Right cardiac atrium (tissue), 5 donors: ENCODE results near the gene ITGAE. TPM values are rescaled to one million over a fixed set of nuclear protein-coding genes. Genes with fewer than 3 reads are reported as not detected.
A peak's percentile ranks its signal among the peaks of the same experiment; 100 is the strongest.

Source experiments
- ATAC-seq, 2 donors: fragments of 200-7000 bp; cut with Tn5 transposase; one replicate each; pipeline versions ENCODE4 v1.8.0 to v1.9.1; 2020; ENCODE audit warnings: moderate library complexity in 2 of 2, mild to moderate bottlenecking in 1 of 2
- DNase-seq, 3 donors: peaks; one replicate each; pipeline ENCODE4 v3.0.0-alpha.2; 2020
- H3K27ac ChIP-seq: one replicate; pipeline ENCODE4 v1.5.1; 2013; ENCODE audit warnings: mild to moderate bottlenecking, low read length, control low read depth, moderate library complexity
- H3K27me3 ChIP-seq: one replicate; pipeline ENCODE4 v1.6.1; 2013; ENCODE audit not compliant: control insufficient read depth, insufficient read depth
- H3K4me1 ChIP-seq: one replicate; pipeline ENCODE4 v1.6.1; 2013; ENCODE audit warnings: low read length; ENCODE audit not compliant: control insufficient read depth, insufficient read depth
- H3K4me3 ChIP-seq: one replicate; pipeline ENCODE4 v1.5.1; 2013; ENCODE audit warnings: low read length, control low read depth
- H3K9me3 ChIP-seq: one replicate; pipeline ENCODE4 v1.6.1; 2013; ENCODE audit warnings: low read length; ENCODE audit not compliant: control insufficient read depth
- WGBS: extraction: QIAGEN DNeasy Blood & Tissue Kit; methylation state at CpG from one replicate; pipeline ENCODE4 v1.1.7; 2013; 5-methylcytosine and 5-hydroxymethylcytosine counted together
- intact Hi-C, 4 donors: fragments of 100-400 bp; cut with DNase I; formaldehyde crosslinking; loops; one replicate each; pipeline versions ENCODE4 v1.11.0 to v1.14.0; 2022 to 2023
- polyA plus RNA-seq: library from polyadenylated mRNA; stranded (reverse); fragments of 200-250 nt; gene quantifications from one replicate; pipeline ENCODE4 v1.2.3, GENCODE V29; 2013
- total RNA-seq, 4 donors: library from RNA; stranded (reverse); fragmentation: NEBNext Ultra II Directional; extraction: Animal tissue kit (Norgen Biotek cat#: 25700); gene quantifications; one replicate each; pipeline ENCODE4 v1.2.1, GENCODE V29; 2021
- donor health status: healthy with polysubstance abuse.
- donor health status: DM: no; HTN: yes; CAD: no.
- donor health status: DM: no; HTN: no; CAD: no.
- donor health status: DM: no; HTN: yes; CAD: no; lungs with severe emphysema.
- donor health status: DM: yes; HTN: yes; CAD: no.

The ITGAE gene
- total and polyA plus RNA-seq, 5 donors, result 21.9 to 39.4 (median 23.8) TPM

DNA sequence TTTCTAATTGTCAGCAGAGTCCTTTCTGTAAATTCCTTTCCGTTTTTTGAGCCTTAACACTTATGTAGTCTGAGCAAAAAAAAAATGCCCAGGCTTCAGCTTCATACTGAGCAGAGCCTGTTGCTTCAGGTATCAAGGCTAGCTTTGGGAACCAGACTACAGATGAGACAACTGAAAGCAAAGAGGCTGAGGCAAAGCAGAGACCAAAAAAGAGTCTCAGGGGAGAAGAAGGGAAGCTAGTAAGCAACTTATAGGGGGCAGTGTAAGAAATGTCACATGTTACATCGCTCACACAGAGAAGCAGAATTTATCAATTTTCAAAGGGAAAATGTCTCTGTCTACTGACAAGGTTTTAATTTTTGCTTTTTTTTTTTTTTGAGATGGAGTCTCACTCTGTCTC is 73.9 kb downstream of the ITGAE start:
- 64% methylated on average over 2 of the region's 2 CpGs for WGBS
- Histone ChIP-seq H3K9me3 (no peaks in the 10 kb centered on the region), H3K27ac (no peak overlapping the region), H3K4me1 (peaks cover 3% of the 10 kb centered on the region), H3K4me3 (no peak overlapping the region), H3K27me3 (no peaks in the 10 kb centered on the region)
- intact Hi-C loops, result no loop called here
- no peak for DNase-seq
- ATAC-seq, result no peak

DNA sequence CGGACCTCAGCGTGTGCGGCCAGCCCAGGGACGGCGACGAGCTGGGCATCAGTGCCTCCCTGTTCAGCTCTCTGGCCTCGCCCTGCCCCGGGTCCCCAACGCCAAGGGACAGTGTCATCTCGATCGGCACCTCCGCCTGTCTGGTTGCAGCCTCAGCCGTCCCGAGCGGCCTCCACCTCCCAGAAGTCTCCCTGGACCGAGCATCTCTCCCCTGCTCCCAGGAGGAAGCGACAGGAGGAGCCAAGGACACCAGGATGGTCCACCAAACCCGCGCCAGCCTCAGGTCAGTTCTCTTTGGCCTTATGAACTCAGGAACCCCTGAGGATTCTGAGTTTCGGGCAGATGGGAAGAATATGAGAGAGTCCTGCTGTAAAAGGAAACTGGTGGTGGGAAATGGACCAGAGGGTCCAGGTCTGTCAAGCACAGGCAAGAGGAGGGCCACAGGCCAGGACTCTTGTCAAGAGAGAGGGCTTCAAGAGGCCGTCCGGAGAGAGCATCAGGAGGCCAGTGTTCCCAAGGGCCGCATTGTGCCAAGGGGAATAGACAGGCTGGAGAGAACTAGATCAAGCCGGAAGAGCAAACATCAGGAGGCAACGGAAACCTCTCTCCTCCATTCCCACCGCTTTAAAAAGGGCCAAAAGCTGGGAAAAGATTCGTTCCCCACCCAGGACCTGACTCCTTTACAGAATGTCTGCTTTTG is 76.5 kb downstream of the ITGAE start:
- H3K9me3 ChIP-seq, result no peaks in the 10 kb centered on the region
- H3K27me3 ChIP-seq, result no peaks in the 10 kb centered on the region
- peaks cover 3% of the 10 kb centered on the region for H3K4me1 ChIP-seq
- intact Hi-C loops, result no loop called here
- ATAC-seq (peak; percentile 8 to 22), DNase-seq (no peak)
- H3K4me3 ChIP-seq, result peak overlapping the region; percentile 66
- 20% methylated on average over 27 of the region's 27 CpGs for WGBS
- H3K27ac ChIP-seq, result no peak overlapping the region

DNA sequence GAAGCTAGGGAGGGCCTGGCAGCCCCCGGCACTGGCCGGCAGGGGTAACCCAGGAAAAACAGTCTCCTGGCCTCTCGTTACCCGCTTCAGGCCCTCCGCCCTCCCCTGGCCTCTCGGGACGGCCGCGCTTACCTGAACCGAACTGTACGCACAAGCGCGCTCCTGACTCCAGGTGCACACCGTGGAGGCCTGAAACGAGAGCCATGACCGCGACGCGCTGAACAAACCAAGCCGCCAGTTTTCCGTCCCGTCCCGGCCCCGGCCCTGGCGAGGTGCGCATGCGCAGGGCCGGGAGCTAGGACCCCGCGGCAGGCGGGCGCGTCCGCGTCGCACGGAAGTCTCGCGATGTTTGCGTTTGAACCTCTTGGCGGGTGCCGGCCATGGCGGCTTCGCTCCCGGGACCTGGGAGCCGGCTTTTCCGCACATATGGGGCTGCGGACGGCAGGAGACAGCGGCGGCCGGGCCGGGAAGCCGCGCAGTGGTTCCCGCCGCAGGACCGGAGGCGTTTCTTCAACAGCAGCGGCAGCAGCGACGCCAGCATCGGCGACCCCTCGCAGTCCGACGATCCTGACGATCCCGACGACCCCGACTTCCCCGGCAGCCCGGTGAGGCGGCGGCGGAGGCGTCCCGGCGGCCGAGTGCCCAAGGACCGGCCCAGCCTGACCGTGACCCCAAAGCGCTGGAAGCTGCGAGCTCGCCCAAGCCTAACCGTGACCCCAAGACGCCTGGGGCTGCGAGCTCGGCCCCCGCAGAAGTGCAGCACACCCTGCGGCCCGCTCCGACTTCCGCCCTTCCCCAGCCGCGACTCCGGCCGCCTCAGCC is 77.2 kb downstream of the ITGAE start, which contains the start of gene HASPIN:
HASPIN (plus strand) TSS at position 348 of the 822 bp plus-strand sequence; CDS start at position 381, 33 bp downstream.
- intact Hi-C loops, result no loop called here
- ATAC-seq (peak; percentile 95 to 97), DNase-seq (peak; percentile 92 to 97 (median 96))
- Histone ChIP-seq H3K4me3 (peak within 1 kb of the TSS; percentile 66), H3K27me3 (no peaks in the 10 kb centered on the region), H3K4me1 (peaks cover 3% of the 10 kb centered on the region), H3K9me3 (no peaks in the 10 kb centered on the region), H3K27ac (peak within 1 kb of the TSS; percentile 89)
- WGBS, result under 1% methylated on average over 98 of the region's 98 CpGs

- 1% methylated on average over 13 of the region's 13 CpGs for WGBS
- Histone ChIP-seq H3K27ac (peak overlapping the region; percentile 89), H3K9me3 (no peaks in the 10 kb centered on the region), H3K4me1 (peaks cover 3% of the 10 kb centered on the region), H3K4me3 (peak overlapping the region; percentile 66), H3K27me3 (no peaks in the 10 kb centered on the region)
- DNase-seq (no peak), ATAC-seq (no peak)
- intact Hi-C loops, result no loop called here
Measured at GRCh38 chr17:3723188-3723555, 77.8 kb downstream of the ITGAE start.

GRCh38 chr17:3722716-3723115 is 78.3 kb downstream of the ITGAE start:
- WGBS, result 23% methylated on average over 6 of the region's 6 CpGs

DNA sequence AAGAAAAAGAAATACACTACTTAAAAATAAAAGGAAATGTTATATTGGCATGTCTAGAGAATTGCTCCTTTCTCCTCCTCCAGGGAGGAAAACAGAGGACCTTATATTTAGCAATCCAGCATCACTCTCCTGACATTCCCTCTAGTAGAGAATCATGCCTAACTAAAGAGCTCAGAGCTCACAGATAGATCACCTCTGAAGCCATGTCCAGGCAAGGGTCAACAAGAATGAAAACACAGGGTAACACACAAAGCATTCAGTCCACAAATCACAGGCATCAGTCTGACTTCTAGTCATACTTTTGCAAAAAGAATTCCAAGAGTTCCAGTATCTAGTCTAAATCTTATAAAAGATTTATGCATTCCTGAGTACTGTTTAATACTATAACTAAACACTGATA is 81.7 kb downstream of the ITGAE start:
- Histone ChIP-seq H3K4me3 (no peak overlapping the region), H3K27me3 (no peaks in the 10 kb centered on the region), H3K4me1 (peaks cover 3% of the 10 kb centered on the region), H3K9me3 (no peaks in the 10 kb centered on the region), H3K27ac (no peak overlapping the region)
- DNase-seq (no peak), ATAC-seq (no peak)
- intact Hi-C loops, result no loop called here

More at GRCh38 chr17:3722716-3723115, 78.3 kb downstream of the ITGAE start:
- no peaks in the 10 kb centered on the region for H3K9me3 ChIP-seq
- intact Hi-C loops, result no loop called here
- no peak for DNase-seq
- ATAC-seq, result peak in 1 of 2 donors; percentile 2
- peak overlapping the region; percentile 66 for H3K4me3 ChIP-seq
- peak overlapping the region; percentile 30 for H3K27ac ChIP-seq
- H3K27me3 ChIP-seq, result no peaks in the 10 kb centered on the region
- H3K4me1 ChIP-seq, result peaks cover 3% of the 10 kb centered on the region

- intact Hi-C loops, result no loop called here
- Histone ChIP-seq H3K27ac (no peak overlapping the region), H3K4me3 (no peak overlapping the region), H3K4me1 (peaks cover 3% of the 10 kb centered on the region), H3K9me3 (no peaks in the 10 kb centered on the region), H3K27me3 (no peaks in the 10 kb centered on the region)
- WGBS, result 78% methylated on average over 4 of the region's 4 CpGs
- no peak for DNase-seq
- no peak for ATAC-seq
Measured at GRCh38 chr17:3718201-3718600, 82.8 kb downstream of the ITGAE start.

DNA sequence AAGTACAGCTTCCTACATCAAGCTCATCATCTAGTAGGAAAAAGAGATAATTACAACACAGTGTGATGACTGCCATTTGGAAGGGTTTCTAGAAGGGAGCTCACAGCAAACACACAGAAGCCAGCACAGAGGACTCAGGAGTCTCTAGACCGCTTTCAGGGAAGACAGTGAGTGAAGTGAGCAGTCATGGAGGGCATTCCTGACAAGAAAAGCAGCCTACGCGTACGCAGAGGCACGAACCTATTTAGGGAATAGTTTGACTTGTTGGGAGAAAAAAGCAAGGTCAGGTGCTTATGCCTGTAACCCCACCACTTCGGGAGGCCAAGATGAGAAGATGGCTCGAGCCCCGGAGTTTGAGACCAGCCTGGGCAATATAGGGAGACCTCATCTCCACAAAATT is 85.7 kb downstream of the ITGAE start:
- H3K27me3 ChIP-seq, result no peaks in the 10 kb centered on the region
- 91% methylated on average over 8 of the region's 8 CpGs for WGBS
- DNase-seq (no peak), ATAC-seq (no peak)
- H3K4me1 ChIP-seq, result no peaks in the 10 kb centered on the region
- no peaks in the 10 kb centered on the region for H3K9me3 ChIP-seq
- no peak overlapping the region for H3K27ac ChIP-seq
- H3K4me3 ChIP-seq, result no peak overlapping the region
- intact Hi-C loops, result no loop called here

- H3K27me3 ChIP-seq, result no peaks in the 10 kb centered on the region
- H3K4me1 ChIP-seq, result no peaks in the 10 kb centered on the region
- 81% methylated on average over 13 of the region's 13 CpGs for WGBS
- H3K4me3 ChIP-seq, result no peak overlapping the region
- intact Hi-C loops, result no loop called here
- H3K9me3 ChIP-seq, result no peaks in the 10 kb centered on the region
- ATAC-seq, result no peak
- no peak for DNase-seq
- no peak overlapping the region for H3K27ac ChIP-seq
Measured at GRCh38 chr17:3712811-3713463, 88.1 kb downstream of the ITGAE start.

GRCh38 chr17:3710951-3711383 is 90.0 kb downstream of the ITGAE start:
- 69% methylated on average over 5 of the region's 5 CpGs for WGBS
- ATAC-seq, result peak; percentile 19 to 46
- H3K27ac ChIP-seq, result no peak overlapping the region

GRCh38 chr17:3708366-3708765 is 92.6 kb downstream of the ITGAE start:
- WGBS, result 57% methylated on average over 3 of the region's 3 CpGs

More at GRCh38 chr17:3710951-3711383, 90.0 kb downstream of the ITGAE start:
- DNase-seq, result no peak
- no peaks in the 10 kb centered on the region for H3K4me1 ChIP-seq
- H3K27me3 ChIP-seq, result no peaks in the 10 kb centered on the region
- H3K4me3 ChIP-seq, result no peak overlapping the region
- intact Hi-C loops, result no loop called here
- H3K9me3 ChIP-seq, result no peaks in the 10 kb centered on the region

More at GRCh38 chr17:3708366-3708765, 92.6 kb downstream of the ITGAE start:
- H3K9me3 ChIP-seq, result no peaks in the 10 kb centered on the region
- intact Hi-C loops, result no loop called here
- no peaks in the 10 kb centered on the region for H3K27me3 ChIP-seq
- DNase-seq, result no peak
- H3K4me3 ChIP-seq, result no peak overlapping the region
- H3K27ac ChIP-seq, result no peak overlapping the region
- ATAC-seq, result no peak
- no peaks in the 10 kb centered on the region for H3K4me1 ChIP-seq
